RWPE2 (cell line): ENCODE results near the gene RPS6KC1.
"Not testable (repeated sequence)": the region's sequence is repeated elsewhere in the genome, so short reads cannot be mapped to it uniquely, and the experiment has no call there.

ENCODE experiments used
- ATAC-seq: fragments of 200-7000 bp; cut with Tn5 transposase; 3 replicates; pipeline ENCODE4 v1.9.1; 2021; ENCODE audit warnings: low read depth
- DNase-seq: peaks from one replicate; pipeline ENCODE4 v3.0.0-alpha.2; 2020; ENCODE audit warnings: low spot score
- H3K27ac ChIP-seq: fragments of 450-650 bp; 2 replicates; pipeline ENCODE4 v1.5.1; 2017; ENCODE audit warnings: mild to moderate bottlenecking; ENCODE audit not compliant: poor library complexity, severe bottlenecking
- H3K27me3 ChIP-seq: fragments of 250-450 bp; sonication (Bioruptor Pico); 2 replicates; pipeline ENCODE4 v1.5.1; 2021; ENCODE audit warnings: mild to moderate bottlenecking, moderate library complexity; ENCODE audit not compliant: insufficient read depth, poor library complexity, severe bottlenecking
- H3K36me3 ChIP-seq: fragments of 250-450 bp; sonication (Bioruptor Pico); 2 replicates; pipeline ENCODE4 v1.5.1; 2020; ENCODE audit warnings: low read depth, mild to moderate bottlenecking, moderate library complexity
- H3K4me1 ChIP-seq: fragments of 250-450 bp; sonication (Bioruptor Pico); 2 replicates; pipeline ENCODE4 v1.5.1; 2021; ENCODE audit warnings: mild to moderate bottlenecking, moderate library complexity; ENCODE audit not compliant: insufficient read depth, poor library complexity, severe bottlenecking
- H3K4me3 ChIP-seq: fragments of 250-450 bp; sonication (Bioruptor Pico); 2 replicates; pipeline ENCODE4 v1.5.1; 2021; ENCODE audit warnings: mild to moderate bottlenecking, moderate library complexity; ENCODE audit not compliant: severe bottlenecking
- H3K9me3 ChIP-seq: fragments of 250-450 bp; sonication (Bioruptor Pico); 2 replicates; pipeline ENCODE4 v1.5.1; 2021; ENCODE audit warnings: mild to moderate bottlenecking, moderate library complexity; ENCODE audit not compliant: severe bottlenecking
- TF ChIP-seq, protein P1 (sequence below): fragments of 450-650 bp; IDR thresholded peaks from one replicate; pipeline ENCODE4 v1.5.1; 2017; ENCODE audit warnings: mild to moderate bottlenecking, moderate library complexity; ENCODE audit not compliant: poor library complexity, severe bottlenecking

RPS6KC1 gene

DNA sequence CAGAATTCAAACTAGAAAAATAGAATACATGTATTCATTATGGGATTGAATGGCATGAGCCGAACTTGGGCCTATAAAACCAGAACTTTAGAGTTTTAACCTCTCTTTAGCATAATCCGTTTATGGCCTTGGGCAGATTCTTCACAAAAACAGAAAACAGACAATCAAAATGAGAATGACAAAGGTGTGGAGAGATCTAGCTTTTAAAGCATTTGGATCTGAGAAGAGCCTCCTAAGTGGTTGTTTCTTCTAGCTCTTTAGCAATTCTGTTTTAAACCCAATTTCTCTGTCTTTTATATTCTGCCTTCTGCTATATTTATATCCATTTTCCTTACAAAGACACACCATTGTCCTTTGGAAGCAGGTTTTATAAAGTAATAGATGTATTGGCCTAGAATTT, 160.2 kb downstream of the RPS6KC1 start:
- DNase-seq: no peak

DNA sequence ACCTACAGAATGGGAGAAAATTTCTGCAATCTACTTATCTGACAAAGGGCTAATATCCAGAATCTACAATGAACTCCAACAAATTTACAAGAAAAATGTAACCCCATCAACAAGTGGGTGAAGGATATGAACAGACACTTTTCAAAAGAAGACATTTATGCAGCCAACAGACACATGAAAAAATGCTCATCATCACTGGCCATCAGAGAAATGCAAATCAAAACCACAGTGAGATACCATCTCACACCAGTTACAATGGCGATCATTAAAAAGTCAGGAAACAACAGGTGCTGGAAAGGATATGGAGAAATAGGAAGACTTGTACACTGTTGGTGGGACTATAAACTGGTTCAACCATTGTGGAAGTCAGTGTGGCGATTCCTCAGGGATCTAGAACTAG, 168.0 kb downstream of the RPS6KC1 start:
- not testable (repeated sequence) for H3K4me1 ChIP-seq, ATAC-seq, DNase-seq, H3K9me3 ChIP-seq, H3K27ac ChIP-seq, H3K36me3 ChIP-seq, H3K27me3 ChIP-seq, H3K4me3 ChIP-seq

More for the DNA sequence above, 160.2 kb downstream of the RPS6KC1 start:
- no peak overlapping the region for H3K4me3 ChIP-seq
- H3K27me3 ChIP-seq: no peaks in the 10 kb centered on the region
- H3K9me3 ChIP-seq: no peaks in the 10 kb centered on the region
- H3K4me1 ChIP-seq: no peaks in the 10 kb centered on the region
- TF ChIP-seq, protein P1, sequence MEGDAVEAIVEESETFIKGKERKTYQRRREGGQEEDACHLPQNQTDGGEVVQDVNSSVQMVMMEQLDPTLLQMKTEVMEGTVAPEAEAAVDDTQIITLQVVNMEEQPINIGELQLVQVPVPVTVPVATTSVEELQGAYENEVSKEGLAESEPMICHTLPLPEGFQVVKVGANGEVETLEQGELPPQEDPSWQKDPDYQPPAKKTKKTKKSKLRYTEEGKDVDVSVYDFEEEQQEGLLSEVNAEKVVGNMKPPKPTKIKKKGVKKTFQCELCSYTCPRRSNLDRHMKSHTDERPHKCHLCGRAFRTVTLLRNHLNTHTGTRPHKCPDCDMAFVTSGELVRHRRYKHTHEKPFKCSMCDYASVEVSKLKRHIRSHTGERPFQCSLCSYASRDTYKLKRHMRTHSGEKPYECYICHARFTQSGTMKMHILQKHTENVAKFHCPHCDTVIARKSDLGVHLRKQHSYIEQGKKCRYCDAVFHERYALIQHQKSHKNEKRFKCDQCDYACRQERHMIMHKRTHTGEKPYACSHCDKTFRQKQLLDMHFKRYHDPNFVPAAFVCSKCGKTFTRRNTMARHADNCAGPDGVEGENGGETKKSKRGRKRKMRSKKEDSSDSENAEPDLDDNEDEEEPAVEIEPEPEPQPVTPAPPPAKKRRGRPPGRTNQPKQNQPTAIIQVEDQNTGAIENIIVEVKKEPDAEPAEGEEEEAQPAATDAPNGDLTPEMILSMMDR: no peak
- no peak for ATAC-seq
- no peaks in the 10 kb centered on the region for H3K36me3 ChIP-seq
- H3K27ac ChIP-seq: no peak overlapping the region

DNA sequence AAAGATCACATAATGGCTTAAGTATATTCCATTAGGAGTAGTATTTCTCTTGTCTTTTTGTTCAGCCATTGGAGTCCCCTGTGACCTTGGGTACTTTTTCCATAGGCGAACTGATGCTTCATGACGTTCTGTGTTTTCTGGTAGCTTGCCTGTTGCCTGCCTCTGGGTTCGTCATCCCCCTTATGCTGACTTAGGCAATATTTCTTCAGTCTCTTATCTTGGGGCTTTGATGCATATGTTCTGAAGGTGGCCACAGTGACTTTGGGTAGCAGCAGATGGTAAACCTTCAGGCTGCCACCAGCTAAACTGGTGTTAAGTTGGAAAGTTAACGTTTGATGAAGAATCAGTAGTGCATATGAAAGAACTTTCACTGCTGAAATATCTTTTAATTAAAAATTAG, 170.2 kb downstream of the RPS6KC1 start:
- H3K27ac ChIP-seq: no peak overlapping the region
- no peak for ATAC-seq
- H3K27me3 ChIP-seq: no peaks in the 10 kb centered on the region
- H3K4me1 ChIP-seq: no peaks in the 10 kb centered on the region
- no peaks in the 10 kb centered on the region for H3K36me3 ChIP-seq
- H3K4me3 ChIP-seq: no peak overlapping the region
- TF ChIP-seq, protein P1: no peak
- DNase-seq: no peak
- H3K9me3 ChIP-seq: no peaks in the 10 kb centered on the region

DNA sequence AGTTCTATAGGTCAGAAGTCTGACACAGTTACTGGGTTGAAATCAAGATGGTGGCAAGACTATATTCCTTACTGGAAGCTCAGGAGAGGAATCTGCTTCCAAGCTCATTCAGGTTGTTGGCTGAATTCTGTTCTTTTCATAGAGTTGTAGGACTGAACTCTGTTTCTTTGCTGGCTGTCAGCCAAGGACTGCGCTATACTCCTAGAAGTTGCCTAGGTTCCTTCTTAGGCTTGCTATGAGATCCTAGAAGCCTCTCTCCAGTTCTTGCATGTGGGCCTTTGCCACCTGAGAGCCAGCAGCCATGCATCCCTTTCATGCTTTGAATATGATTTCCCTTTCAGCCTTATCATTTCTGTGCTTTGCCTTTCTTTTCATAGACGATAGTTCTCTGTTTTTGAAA, 176.4 kb downstream of the RPS6KC1 start:
- DNase-seq: no peak
- Histone ChIP-seq H3K27ac (no peak overlapping the region), H3K4me3 (no peak overlapping the region), H3K27me3 (no peaks in the 10 kb centered on the region), H3K9me3 (no peaks in the 10 kb centered on the region), H3K36me3 (no peaks in the 10 kb centered on the region), H3K4me1 (no peaks in the 10 kb centered on the region)
- ATAC-seq: no peak
- TF ChIP-seq, protein P1: no peak

DNA sequence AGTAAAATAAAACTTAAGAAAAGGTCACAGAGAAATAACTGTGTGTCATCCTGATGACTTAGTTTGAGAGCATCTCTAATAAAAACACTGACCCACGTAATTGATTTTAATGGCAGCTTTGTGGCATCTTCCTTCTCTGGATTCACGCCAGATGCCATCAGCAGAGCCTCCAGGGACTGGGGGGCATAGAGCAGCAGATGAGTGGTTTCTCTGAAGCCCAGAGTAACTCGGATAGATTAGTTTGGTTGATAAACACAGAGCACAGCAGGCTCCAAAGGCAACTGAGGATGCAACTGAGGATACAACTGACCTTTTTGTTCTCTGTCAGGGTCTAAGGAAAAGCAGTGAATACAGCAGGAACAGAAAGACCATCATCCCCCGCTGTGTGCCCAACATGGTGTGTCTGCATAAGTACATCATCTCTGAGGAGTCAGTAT, 180.8 kb downstream of the RPS6KC1 start:
- Histone ChIP-seq H3K36me3 (no peaks in the 10 kb centered on the region), H3K27ac (no peak overlapping the region), H3K9me3 (no peaks in the 10 kb centered on the region), H3K4me1 (no peaks in the 10 kb centered on the region), H3K27me3 (no peaks in the 10 kb centered on the region), H3K4me3 (no peak overlapping the region)
- TF ChIP-seq, protein P1: no peak
- no peak for DNase-seq
- no peak for ATAC-seq

DNA sequence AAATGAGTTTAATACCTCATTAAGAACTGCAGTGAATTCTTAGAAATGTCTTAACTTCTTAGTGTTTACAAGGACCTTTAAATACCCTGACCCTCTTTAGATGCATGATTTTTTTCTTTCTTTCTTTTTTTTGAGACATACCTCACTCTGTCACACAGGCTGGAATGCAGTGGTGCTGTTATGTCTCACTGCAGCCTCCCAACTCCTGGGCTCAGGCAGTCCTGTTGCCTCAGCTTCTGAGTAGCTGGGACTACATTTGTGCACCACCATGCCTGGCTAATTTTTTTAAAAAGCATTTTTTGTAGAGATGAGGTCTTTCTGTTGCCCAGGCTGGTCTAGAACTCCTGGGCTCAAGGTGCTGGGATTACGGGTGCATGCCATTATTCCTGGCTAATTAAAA, 191.8 kb downstream of the RPS6KC1 start:
- no peaks in the 10 kb centered on the region for H3K36me3 ChIP-seq
- DNase-seq: no peak
- H3K27me3 ChIP-seq: no peaks in the 10 kb centered on the region
- no peak for ATAC-seq
- H3K27ac ChIP-seq: no peak overlapping the region
- no peaks in the 10 kb centered on the region for H3K4me1 ChIP-seq
- H3K4me3 ChIP-seq: no peak overlapping the region
- TF ChIP-seq, protein P1: no peak
- no peaks in the 10 kb centered on the region for H3K9me3 ChIP-seq
